Tibial nerve (tissue), 4 donors: ENCODE data around the gene ADGRB3. TPM values are rescaled to one million over a fixed set of nuclear protein-coding genes. Genes with fewer than 3 reads are reported as not detected.

Experiments
- DNase-seq, 2 donors: peaks; one replicate each; pipeline ENCODE4 v3.0.0-alpha.2; 2019; ENCODE audit warnings: low spot score in 2 of 2
- H3K27ac ChIP-seq, 4 donors: fragments of 200-600 bp; sonication (generic) in 3 of 4; one replicate each; pipeline ENCODE4 v1.5.1; 2017 to 2019; ENCODE audit warnings: mild to moderate bottlenecking in 1 of 4
- H3K27me3 ChIP-seq, 2 donors: fragments of 200-600 bp; sonication (generic) in 1 of 2; one replicate each; pipeline versions ENCODE4 v1.5.1 to v1.6.0; 2017 to 2019
- H3K36me3 ChIP-seq, 3 donors: fragments of 200-600 bp; sonication (generic); one replicate each; pipeline ENCODE4 v1.5.1; 2018 to 2019
- H3K4me1 ChIP-seq, 4 donors: fragments of 200-600 bp; sonication (generic) in 3 of 4; one replicate each; pipeline ENCODE4 v1.5.1; 2017 to 2019
- H3K4me3 ChIP-seq, 4 donors: fragments of 200-600 bp; sonication (generic) in 3 of 4; one replicate each; pipeline ENCODE4 v1.5.1; 2017 to 2019; ENCODE audit warnings: mild to moderate bottlenecking in 1 of 4, moderate library complexity in 1 of 4
- H3K9me3 ChIP-seq, 4 donors: fragments of 200-600 bp; sonication (generic) in 3 of 4; one replicate each; pipeline ENCODE4 v1.5.1; 2017 to 2019
- EP300 ChIP-seq, 2 donors: sonication (generic); formaldehyde crosslinking; IDR thresholded peaks; one replicate each; pipeline ENCODE4 v1.6.1; 2017; ENCODE audit warnings: antibody characterized with exemption in 2 of 2, mild to moderate bottlenecking in 1 of 2
- POLR2A ChIP-seq, 2 donors: fragments of 450-650 bp; IDR thresholded peaks; one replicate each; pipeline ENCODE4 v1.6.1; 2017; ENCODE audit warnings: antibody characterized with exemption in 2 of 2, mild to moderate bottlenecking in 2 of 2, moderate library complexity in 2 of 2
- WGBS, 2 donors: methylation state at CpG; one replicate each; pipeline ENCODE4 v1.1.5; 2018; 5-methylcytosine and 5-hydroxymethylcytosine counted together
- total RNA-seq, 4 donors: library from RNA; depleted of rRNA; stranded (reverse); fragments of >200 nt; gene quantifications; one replicate each; pipeline ENCODE4 v1.1.0, GENCODE V29; 2016
- TF ChIP-seq, protein P1 (sequence below), 5 experiments: fragments of 200-600 bp in 3 of 5; fragments of 450-650 bp in 2 of 5; sonication (generic) in 3 of 5; IDR thresholded peaks; one replicate each; pipeline ENCODE4 v1.5.1; 2016 to 2019; ENCODE audit warnings: antibody characterized with exemption in 5 of 5, mild to moderate bottlenecking in 3 of 5, moderate library complexity in 2 of 5

Gene ADGRB3
- total RNA-seq, 4 donors from 2014 or later = 9.0 to 17.9 (median 11.4) TPM

DNA sequence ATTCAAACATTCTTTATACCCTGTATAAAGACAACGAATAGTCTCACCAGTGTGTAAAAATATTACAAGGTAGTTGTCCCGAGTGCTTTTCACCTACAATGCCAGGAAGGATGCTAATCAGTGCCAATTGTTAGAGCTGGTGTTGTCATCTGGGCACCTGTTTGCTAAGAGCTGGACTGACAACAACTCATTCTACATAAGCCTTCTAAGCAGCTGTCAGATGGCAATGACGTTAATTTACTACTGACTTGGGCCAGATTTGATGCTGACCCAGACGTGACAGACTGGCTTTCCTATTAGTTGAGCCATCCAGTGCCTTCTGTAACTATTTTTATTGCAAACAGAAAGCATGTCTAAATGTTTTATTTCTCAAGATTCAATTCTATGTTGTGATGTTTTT lies 355.2 kb downstream of the ADGRB3 start:
- no peak overlapping the region for H3K4me3 ChIP-seq
- TF ChIP-seq POLR2A (IDR thresholded peaks at IDR 0.05) = no peak
- TF ChIP-seq, protein P1, sequence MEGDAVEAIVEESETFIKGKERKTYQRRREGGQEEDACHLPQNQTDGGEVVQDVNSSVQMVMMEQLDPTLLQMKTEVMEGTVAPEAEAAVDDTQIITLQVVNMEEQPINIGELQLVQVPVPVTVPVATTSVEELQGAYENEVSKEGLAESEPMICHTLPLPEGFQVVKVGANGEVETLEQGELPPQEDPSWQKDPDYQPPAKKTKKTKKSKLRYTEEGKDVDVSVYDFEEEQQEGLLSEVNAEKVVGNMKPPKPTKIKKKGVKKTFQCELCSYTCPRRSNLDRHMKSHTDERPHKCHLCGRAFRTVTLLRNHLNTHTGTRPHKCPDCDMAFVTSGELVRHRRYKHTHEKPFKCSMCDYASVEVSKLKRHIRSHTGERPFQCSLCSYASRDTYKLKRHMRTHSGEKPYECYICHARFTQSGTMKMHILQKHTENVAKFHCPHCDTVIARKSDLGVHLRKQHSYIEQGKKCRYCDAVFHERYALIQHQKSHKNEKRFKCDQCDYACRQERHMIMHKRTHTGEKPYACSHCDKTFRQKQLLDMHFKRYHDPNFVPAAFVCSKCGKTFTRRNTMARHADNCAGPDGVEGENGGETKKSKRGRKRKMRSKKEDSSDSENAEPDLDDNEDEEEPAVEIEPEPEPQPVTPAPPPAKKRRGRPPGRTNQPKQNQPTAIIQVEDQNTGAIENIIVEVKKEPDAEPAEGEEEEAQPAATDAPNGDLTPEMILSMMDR (IDR thresholded peaks at IDR 0.05) = no peak
- H3K36me3 ChIP-seq = no peaks in the 10 kb centered on the region
- DNase-seq = no peak
- H3K4me1 ChIP-seq = no peaks in the 10 kb centered on the region
- H3K27me3 ChIP-seq = no peaks in the 10 kb centered on the region
- no peak overlapping the region for H3K27ac ChIP-seq
- WGBS, 2 donors = 62 to 69% methylated on average over 4 of the region's 4 CpGs
- no peaks in the 10 kb centered on the region for H3K9me3 ChIP-seq

DNA sequence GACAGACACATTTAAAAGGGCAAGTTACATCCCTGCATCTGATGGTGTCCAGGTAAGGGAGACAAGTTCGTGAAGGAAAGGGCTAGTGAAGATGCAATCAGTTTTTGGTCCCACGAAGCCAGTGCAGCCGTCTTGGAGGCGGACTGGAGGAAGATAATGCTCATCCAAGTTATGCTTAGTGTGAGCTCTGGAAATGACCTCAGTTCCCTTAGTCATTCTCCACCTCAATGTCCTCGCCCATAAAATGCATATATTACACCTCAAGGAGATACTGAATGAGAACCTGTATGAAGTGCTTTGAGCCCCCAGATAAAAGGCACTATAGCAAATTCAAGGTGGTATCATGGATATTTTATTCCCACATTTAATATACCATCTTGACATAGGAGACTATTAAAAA lies 358.8 kb downstream of the ADGRB3 start:
- 71 to 81% methylated on average over 5 of the region's 5 CpGs for WGBS, 2 donors
- DNase-seq = no peak
- TF ChIP-seq POLR2A (IDR thresholded peaks at IDR 0.05) (no peak), EP300 (IDR thresholded peaks at IDR 0.05) (no peak)
- TF ChIP-seq, protein P1 (IDR thresholded peaks at IDR 0.05) = no peak

GRCh38 chr6:68994521-68994920 lies 359.4 kb downstream of the ADGRB3 start:
- DNase-seq = no peak
- WGBS, 2 donors = 17 to 27% methylated on average over 1 of the region's 1 CpG
- Histone ChIP-seq H3K4me1 (no peaks in the 10 kb centered on the region), H3K36me3 (no peaks in the 10 kb centered on the region), H3K27ac (no peak overlapping the region), H3K27me3 (no peaks in the 10 kb centered on the region), H3K4me3 (no peak overlapping the region), H3K9me3 (no peaks in the 10 kb centered on the region)
- TF ChIP-seq EP300 (IDR thresholded peaks at IDR 0.05) (no peak), POLR2A (IDR thresholded peaks at IDR 0.05) (no peak)
- TF ChIP-seq, protein P1 (IDR thresholded peaks at IDR 0.05) = no peak

More for the DNA sequence above, 358.8 kb downstream of the ADGRB3 start:
- H3K4me1 ChIP-seq = no peaks in the 10 kb centered on the region
- H3K36me3 ChIP-seq = no peaks in the 10 kb centered on the region
- H3K4me3 ChIP-seq = no peak overlapping the region
- no peaks in the 10 kb centered on the region for H3K9me3 ChIP-seq
- no peak overlapping the region for H3K27ac ChIP-seq
- H3K27me3 ChIP-seq = no peaks in the 10 kb centered on the region

GRCh38 chr6:69005199-69005598 lies 370.1 kb downstream of the ADGRB3 start:
- no peaks in the 10 kb centered on the region for H3K36me3 ChIP-seq
- no peaks in the 10 kb centered on the region for H3K27me3 ChIP-seq
- H3K4me3 ChIP-seq = no peak overlapping the region
- no peak for DNase-seq
- H3K9me3 ChIP-seq = no peaks in the 10 kb centered on the region
- no peak overlapping the region for H3K27ac ChIP-seq
- TF ChIP-seq POLR2A (IDR thresholded peaks at IDR 0.05) = no peak
- TF ChIP-seq EP300 (IDR thresholded peaks at IDR 0.05) = no peak
- TF ChIP-seq, protein P1 (IDR thresholded peaks at IDR 0.05) = no peak
- 87 to 93% methylated on average over 5 of the region's 5 CpGs for WGBS, 2 donors
- no peaks in the 10 kb centered on the region for H3K4me1 ChIP-seq

DNA sequence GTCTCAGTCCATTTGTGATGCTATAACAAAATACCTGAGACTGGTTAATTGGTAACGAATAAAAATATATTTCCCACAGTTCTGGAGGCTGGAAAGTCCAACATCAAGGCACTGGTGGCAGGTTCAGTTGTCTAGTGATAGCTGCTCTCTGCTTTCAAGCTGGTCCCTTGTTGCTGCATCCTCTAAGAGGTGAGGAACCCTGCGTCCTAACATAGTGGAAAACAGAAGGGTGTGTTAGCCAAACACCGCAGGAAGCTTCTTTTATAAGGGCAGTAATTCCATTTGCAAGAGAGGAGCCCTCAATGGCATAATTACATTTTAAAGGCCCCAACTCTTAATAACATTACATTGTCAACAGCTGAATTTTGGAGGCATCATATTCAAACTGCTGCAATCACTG lies 372.7 kb downstream of the ADGRB3 start:
- WGBS, 2 donors = 60 to 68% methylated on average over 3 of the region's 3 CpGs
- no peaks in the 10 kb centered on the region for H3K36me3 ChIP-seq

More for the DNA sequence above, 372.7 kb downstream of the ADGRB3 start:
- TF ChIP-seq POLR2A (IDR thresholded peaks at IDR 0.05) (no peak), EP300 (IDR thresholded peaks at IDR 0.05) (no peak)
- TF ChIP-seq, protein P1 (IDR thresholded peaks at IDR 0.05) = no peak
- Histone ChIP-seq H3K9me3 (no peaks in the 10 kb centered on the region), H3K27ac (no peak overlapping the region), H3K4me1 (no peaks in the 10 kb centered on the region), H3K4me3 (no peak overlapping the region), H3K27me3 (no peaks in the 10 kb centered on the region)
- DNase-seq = no peak
